ENCODE measurements around the gene POLE3.

Gene POLE3

DNA sequence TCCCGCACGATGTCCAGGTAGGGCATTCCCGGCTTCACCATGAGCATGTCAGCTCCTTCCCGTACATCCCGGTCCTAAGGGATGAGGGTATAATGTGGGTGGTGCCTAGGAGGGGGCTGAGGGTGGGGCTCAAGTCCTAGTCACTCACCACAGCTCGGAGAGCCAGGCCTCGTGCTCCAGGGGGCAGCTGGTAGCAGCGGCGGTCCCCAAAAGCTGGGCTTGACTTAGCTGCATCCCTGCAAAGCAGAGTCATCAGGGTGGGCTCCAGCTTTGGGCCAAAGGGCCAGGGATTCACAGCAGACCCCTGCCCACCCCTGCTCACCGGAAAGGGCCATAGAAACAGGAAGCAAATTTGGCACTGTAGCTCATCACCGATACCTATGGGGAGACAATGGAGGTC, 21.0 kb downstream of the POLE3 start:
- no peaks in the 10 kb centered on the region for H3F3A ChIP-seq (ENCODE audit: insufficient read depth, low read length)
- no peak overlapping the region for H3K9ac ChIP-seq (ENCODE audit: low read length)
- no peaks in the 10 kb centered on the region for H3K79me2 ChIP-seq (ENCODE audit: low read length)
- H4K20me1 ChIP-seq (ENCODE audit: insufficient read depth, low read length) = no peaks in the 10 kb centered on the region
- TF ChIP-seq, protein P1, sequence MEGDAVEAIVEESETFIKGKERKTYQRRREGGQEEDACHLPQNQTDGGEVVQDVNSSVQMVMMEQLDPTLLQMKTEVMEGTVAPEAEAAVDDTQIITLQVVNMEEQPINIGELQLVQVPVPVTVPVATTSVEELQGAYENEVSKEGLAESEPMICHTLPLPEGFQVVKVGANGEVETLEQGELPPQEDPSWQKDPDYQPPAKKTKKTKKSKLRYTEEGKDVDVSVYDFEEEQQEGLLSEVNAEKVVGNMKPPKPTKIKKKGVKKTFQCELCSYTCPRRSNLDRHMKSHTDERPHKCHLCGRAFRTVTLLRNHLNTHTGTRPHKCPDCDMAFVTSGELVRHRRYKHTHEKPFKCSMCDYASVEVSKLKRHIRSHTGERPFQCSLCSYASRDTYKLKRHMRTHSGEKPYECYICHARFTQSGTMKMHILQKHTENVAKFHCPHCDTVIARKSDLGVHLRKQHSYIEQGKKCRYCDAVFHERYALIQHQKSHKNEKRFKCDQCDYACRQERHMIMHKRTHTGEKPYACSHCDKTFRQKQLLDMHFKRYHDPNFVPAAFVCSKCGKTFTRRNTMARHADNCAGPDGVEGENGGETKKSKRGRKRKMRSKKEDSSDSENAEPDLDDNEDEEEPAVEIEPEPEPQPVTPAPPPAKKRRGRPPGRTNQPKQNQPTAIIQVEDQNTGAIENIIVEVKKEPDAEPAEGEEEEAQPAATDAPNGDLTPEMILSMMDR (IDR thresholded peaks at IDR 0.05; ENCODE audit: low read length) = no peak
- no peak for TF ChIP-seq EZH2 (optimal IDR thresholded peaks at IDR 0.05; ENCODE audit: low read depth, low read length)
- no peak for TF ChIP-seq EZH2phosphoT487 (IDR thresholded peaks at IDR 0.05; ENCODE audit: low read length)
- H3K36me3 ChIP-seq (replicated peaks; ENCODE audit: insufficient read depth, low read length) = no peaks in the 10 kb centered on the region
- H3K4me3 ChIP-seq (ENCODE audit: low read length) = no peak overlapping the region
- H3K9me3 ChIP-seq (replicated peaks; ENCODE audit: insufficient read depth, low read length) = no peaks in the 10 kb centered on the region
- H3K4me1 ChIP-seq (ENCODE audit: low read length) = no peaks in the 10 kb centered on the region
- H3K4me2 ChIP-seq (ENCODE audit: low read depth, low read length) = no peak overlapping the region
- no peaks in the 10 kb centered on the region for H3K9me2 ChIP-seq (replicated peaks; ENCODE audit: insufficient read depth, low read length)
- H3K27me3 ChIP-seq (replicated peaks; ENCODE audit: insufficient read depth, low read length) = no peaks in the 10 kb centered on the region
- H3K27ac ChIP-seq (ENCODE audit: low read length) = no peak overlapping the region
- no peak overlapping the region for H2AFZ ChIP-seq (ENCODE audit: low read length)
- DNase-seq = no peak

DNA sequence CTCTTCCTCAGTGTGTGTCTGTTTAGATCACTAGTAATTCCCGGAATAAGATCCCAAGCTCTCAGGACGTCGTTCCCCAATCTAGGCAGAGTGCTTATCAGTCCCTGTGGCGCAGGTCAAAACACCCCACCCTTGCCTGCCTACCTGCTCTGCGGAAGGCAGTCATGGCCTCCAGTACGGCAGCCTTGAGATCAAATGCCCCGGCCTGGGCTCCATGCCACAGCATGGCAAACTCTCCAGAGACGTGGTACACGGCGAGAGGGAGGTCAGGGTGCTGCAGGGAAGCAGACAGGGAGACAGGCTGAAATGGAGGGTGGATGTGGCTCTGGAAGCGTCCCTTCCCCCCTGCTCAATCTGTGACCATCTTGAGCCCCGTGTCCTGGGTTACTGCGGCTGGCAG, 21.6 kb downstream of the POLE3 start:
- H3K27me3 ChIP-seq (replicated peaks; ENCODE audit: insufficient read depth, low read length) = no peaks in the 10 kb centered on the region
- no peaks in the 10 kb centered on the region for H3K9me2 ChIP-seq (replicated peaks; ENCODE audit: insufficient read depth, low read length)
- H4K20me1 ChIP-seq (ENCODE audit: insufficient read depth, low read length) = no peaks in the 10 kb centered on the region
- H2AFZ ChIP-seq (ENCODE audit: low read length) = no peak overlapping the region
- no peaks in the 10 kb centered on the region for H3K9me3 ChIP-seq (replicated peaks; ENCODE audit: insufficient read depth, low read length)
- no peak overlapping the region for H3K9ac ChIP-seq (ENCODE audit: low read length)
- H3F3A ChIP-seq (ENCODE audit: insufficient read depth, low read length) = no peaks in the 10 kb centered on the region
- no peaks in the 10 kb centered on the region for H3K79me2 ChIP-seq (ENCODE audit: low read length)
- no peak overlapping the region for H3K4me3 ChIP-seq (ENCODE audit: low read length)
- no peak overlapping the region for H3K4me2 ChIP-seq (ENCODE audit: low read depth, low read length)
- no peak overlapping the region for H3K27ac ChIP-seq (ENCODE audit: low read length)
- no peaks in the 10 kb centered on the region for H3K4me1 ChIP-seq (ENCODE audit: low read length)
- no peak for TF ChIP-seq EZH2 (optimal IDR thresholded peaks at IDR 0.05; ENCODE audit: low read depth, low read length)
- TF ChIP-seq EZH2phosphoT487 (IDR thresholded peaks at IDR 0.05; ENCODE audit: low read length) = no peak
- TF ChIP-seq, protein P1 (IDR thresholded peaks at IDR 0.05; ENCODE audit: low read length) = no peak
- no peak for DNase-seq
- no peaks in the 10 kb centered on the region for H3K36me3 ChIP-seq (replicated peaks; ENCODE audit: insufficient read depth, low read length)

DNA sequence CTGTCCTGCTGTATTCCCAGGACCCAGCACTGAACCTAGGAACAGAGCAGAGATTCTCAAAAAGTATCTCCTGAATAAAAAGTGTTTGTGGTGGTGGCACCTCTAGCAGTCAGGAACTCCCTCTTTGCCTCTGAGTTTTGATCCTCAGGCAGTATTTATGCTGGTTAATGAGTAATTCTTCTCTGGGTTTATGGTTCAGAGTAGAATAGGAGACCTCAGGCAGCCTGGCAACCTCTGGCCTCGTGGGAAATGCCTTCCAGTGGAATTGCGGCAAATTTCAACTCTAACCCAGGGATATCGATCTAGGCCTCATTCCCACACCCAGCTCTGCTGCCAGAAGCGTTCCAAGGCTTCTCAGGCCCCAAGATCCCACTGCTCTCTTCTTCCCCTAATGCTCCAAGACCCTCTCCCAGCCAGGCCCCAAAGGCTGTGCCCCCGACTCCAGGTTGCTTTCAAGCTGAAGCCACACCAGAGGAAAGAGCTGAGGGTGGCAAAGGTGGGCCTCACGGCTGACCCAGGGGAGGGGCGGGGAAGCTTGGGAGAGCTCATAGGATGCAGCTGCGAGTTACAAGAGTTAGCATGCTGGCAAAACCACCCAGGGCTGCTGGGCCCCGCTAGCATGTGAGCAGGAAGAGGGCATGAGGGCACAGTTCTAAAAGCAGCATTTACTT, 22.8 kb downstream of the POLE3 start:
- H3K27me3 ChIP-seq (replicated peaks; ENCODE audit: insufficient read depth, low read length) = no peaks in the 10 kb centered on the region
- H3K79me2 ChIP-seq (ENCODE audit: low read length) = no peaks in the 10 kb centered on the region
- no peaks in the 10 kb centered on the region for H3K36me3 ChIP-seq (replicated peaks; ENCODE audit: insufficient read depth, low read length)
- no peak overlapping the region for H2AFZ ChIP-seq (ENCODE audit: low read length)
- H3K4me2 ChIP-seq (ENCODE audit: low read depth, low read length) = no peak overlapping the region
- no peaks in the 10 kb centered on the region for H4K20me1 ChIP-seq (ENCODE audit: insufficient read depth, low read length)
- H3K4me1 ChIP-seq (ENCODE audit: low read length) = no peaks in the 10 kb centered on the region
- H3K4me3 ChIP-seq (ENCODE audit: low read length) = no peak overlapping the region
- H3K9ac ChIP-seq (ENCODE audit: low read length) = no peak overlapping the region
- no peak for TF ChIP-seq EZH2 (optimal IDR thresholded peaks at IDR 0.05; ENCODE audit: low read depth, low read length)
- TF ChIP-seq, protein P1 (IDR thresholded peaks at IDR 0.05; ENCODE audit: low read length) = no peak
- TF ChIP-seq EZH2phosphoT487 (IDR thresholded peaks at IDR 0.05; ENCODE audit: low read length) = no peak
- no peak for DNase-seq
- no peaks in the 10 kb centered on the region for H3F3A ChIP-seq (ENCODE audit: insufficient read depth, low read length)
- H3K9me3 ChIP-seq (replicated peaks; ENCODE audit: insufficient read depth, low read length) = no peaks in the 10 kb centered on the region
- no peak overlapping the region for H3K27ac ChIP-seq (ENCODE audit: low read length)
- H3K9me2 ChIP-seq (replicated peaks; ENCODE audit: insufficient read depth, low read length) = no peaks in the 10 kb centered on the region

All from MM.1S (cell line).